Erythroblast (primary cell): ENCODE data around the gene KMT2C.

Experiments
- GATA1 ChIP-seq: IDR thresholded peaks from 2 replicates; pipeline ENCODE4 v1.6.1; 2011; ENCODE audit warnings: low read depth, mild to moderate bottlenecking, control low read depth, low read length, moderate library complexity
- POLR2A ChIP-seq: IDR thresholded peaks from 2 replicates; pipeline ENCODE4 v1.6.1; 2011; ENCODE audit warnings: mild to moderate bottlenecking, low read length

DNA sequence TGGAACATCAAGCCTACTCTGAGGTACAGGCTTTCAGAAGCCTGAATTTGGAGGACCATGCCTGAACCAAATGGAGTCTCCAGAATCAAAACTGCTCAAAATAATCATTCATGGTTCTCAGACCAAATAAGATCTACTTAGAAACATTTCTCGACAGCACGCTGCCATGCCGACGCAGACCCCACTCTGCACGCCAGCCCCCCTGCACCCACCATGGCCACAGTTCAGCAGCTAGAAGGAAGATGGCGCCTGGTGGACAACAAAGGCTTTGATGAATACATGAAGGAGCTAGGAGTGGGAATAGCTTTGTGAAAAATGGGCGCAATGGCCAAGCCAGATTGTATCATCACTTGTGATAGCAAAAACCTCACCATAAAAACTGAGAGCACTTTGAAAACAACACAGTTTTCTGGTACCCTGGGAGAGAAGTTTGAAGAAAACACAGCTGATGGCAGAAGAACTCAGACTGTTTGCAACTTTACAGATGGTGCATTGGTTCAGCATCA is 6.6 kb upstream of the KMT2C start:
- TF ChIP-seq POLR2A: no peak
- TF ChIP-seq GATA1: no peak
